Measurements from ENCODE around the gene KCNIP2. TPM values are rescaled to one million over a fixed set of nuclear protein-coding genes. Genes with fewer than 3 reads are reported as not detected.

KCNIP2 gene
- total RNA-seq, 4 donors from 2014 or later, result 0.33 to 2.4 (median 0.39) TPM; not detected in 1

DNA sequence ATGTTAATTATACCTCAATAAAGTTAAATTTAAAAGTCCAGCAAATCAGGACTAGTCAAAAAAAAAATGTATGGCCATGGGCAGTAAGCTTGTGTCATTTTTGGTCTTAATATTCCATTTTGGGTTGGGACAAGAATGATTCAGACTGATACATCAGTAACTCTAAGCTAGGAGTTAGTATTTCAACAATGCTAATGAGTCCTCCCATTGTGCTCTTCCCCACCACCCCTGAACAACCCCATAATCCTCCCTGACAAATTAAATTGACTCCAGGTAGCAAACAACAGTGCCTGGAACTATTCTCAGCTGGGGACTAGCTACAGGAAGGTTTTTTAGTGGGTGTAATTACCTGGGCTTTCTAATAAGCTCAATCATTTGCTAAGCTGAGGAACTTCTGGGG, 30.7 kb upstream of the KCNIP2 start:
- ATAC-seq, result no peak
- Histone ChIP-seq H3K9me3 (no peaks in the 10 kb centered on the region), H3K36me3 (no peaks in the 10 kb centered on the region), H3K4me1 (no peaks in the 10 kb centered on the region), H3K27ac (no peak overlapping the region), H3K4me3 (no peak overlapping the region), H3K27me3 (no peaks in the 10 kb centered on the region)
- intact Hi-C loops (cut with DNase I; ENCODE audit: low total_unique reads), result no loop called here
- in situ Hi-C loops (cut with MboI; ENCODE audit: low sequenced_read_pairs in 4 of 4), result no loop called here
- no peak for DNase-seq
- no peak for TF ChIP-seq POLR2A (IDR thresholded peaks at IDR 0.05)
- TF ChIP-seq, protein P1, sequence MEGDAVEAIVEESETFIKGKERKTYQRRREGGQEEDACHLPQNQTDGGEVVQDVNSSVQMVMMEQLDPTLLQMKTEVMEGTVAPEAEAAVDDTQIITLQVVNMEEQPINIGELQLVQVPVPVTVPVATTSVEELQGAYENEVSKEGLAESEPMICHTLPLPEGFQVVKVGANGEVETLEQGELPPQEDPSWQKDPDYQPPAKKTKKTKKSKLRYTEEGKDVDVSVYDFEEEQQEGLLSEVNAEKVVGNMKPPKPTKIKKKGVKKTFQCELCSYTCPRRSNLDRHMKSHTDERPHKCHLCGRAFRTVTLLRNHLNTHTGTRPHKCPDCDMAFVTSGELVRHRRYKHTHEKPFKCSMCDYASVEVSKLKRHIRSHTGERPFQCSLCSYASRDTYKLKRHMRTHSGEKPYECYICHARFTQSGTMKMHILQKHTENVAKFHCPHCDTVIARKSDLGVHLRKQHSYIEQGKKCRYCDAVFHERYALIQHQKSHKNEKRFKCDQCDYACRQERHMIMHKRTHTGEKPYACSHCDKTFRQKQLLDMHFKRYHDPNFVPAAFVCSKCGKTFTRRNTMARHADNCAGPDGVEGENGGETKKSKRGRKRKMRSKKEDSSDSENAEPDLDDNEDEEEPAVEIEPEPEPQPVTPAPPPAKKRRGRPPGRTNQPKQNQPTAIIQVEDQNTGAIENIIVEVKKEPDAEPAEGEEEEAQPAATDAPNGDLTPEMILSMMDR (IDR thresholded peaks at IDR 0.05 in 4 of 5, conservative IDR thresholded peaks at IDR 0.05 in 1 of 5), result no peak

DNA sequence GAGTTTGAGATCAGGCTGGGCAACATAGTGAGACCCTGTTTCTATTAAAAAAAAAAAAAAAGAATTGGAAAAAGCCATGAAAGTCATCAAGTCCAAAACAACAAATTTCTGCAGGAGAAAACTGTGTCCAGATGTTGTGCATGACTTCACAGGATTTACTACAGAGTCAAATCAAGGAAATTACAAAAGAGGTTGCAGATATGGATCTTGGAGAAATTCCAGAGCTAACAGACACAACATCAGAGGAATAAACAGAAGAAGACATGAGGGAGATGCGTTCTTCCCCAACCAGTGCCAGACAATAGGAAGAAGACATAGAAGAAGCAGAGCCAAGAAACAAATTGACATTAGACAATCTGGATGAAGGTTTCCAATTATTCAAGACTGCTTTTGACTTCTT, 24.3 kb upstream of the KCNIP2 start:
- DNase-seq (no peak), ATAC-seq (no peak)
- Histone ChIP-seq H3K27me3 (no peaks in the 10 kb centered on the region), H3K4me1 (no peaks in the 10 kb centered on the region), H3K27ac (no peak overlapping the region), H3K36me3 (no peaks in the 10 kb centered on the region), H3K9me3 (no peaks in the 10 kb centered on the region), H3K4me3 (no peak overlapping the region)
- intact Hi-C loops (cut with DNase I; ENCODE audit: low total_unique reads), result no loop called here
- in situ Hi-C loops (cut with MboI; ENCODE audit: low sequenced_read_pairs in 4 of 4), result no loop called here
- TF ChIP-seq POLR2A (IDR thresholded peaks at IDR 0.05), result no peak
- TF ChIP-seq, protein P1 (IDR thresholded peaks at IDR 0.05 in 4 of 5, conservative IDR thresholded peaks at IDR 0.05 in 1 of 5), result no peak

DNA sequence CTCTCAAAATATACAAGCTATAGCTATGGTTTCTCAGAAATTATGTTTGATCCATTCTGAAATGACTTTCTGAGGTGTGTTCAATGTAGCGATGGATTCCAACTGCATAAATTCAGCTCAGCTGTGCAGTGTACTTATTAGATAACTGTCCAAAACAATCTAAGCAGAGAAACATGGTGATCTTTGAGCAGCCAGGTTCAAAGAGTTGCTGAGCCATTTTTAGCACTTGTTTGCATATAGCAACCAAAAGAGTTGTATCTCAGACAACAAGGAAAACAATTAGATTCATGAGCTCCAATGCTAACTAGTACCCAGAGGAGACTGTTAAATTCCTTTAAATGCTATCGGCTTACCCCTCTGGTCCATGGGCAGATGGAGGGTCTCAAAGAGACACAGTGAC, 15.9 kb upstream of the KCNIP2 start:
- no peak for ATAC-seq
- in situ Hi-C loops (cut with MboI; ENCODE audit: low sequenced_read_pairs in 4 of 4) (no loop called here), intact Hi-C loops (cut with DNase I; ENCODE audit: low total_unique reads) (no loop called here)
- no peak overlapping the region for H3K4me3 ChIP-seq
- peaks cover 0 to 23% of the 10 kb centered on the region in 2 donors for H3K4me1 ChIP-seq
- TF ChIP-seq, protein P1 (IDR thresholded peaks at IDR 0.05 in 4 of 5, conservative IDR thresholded peaks at IDR 0.05 in 1 of 5), result no peak
- no peak for TF ChIP-seq POLR2A (IDR thresholded peaks at IDR 0.05)
- DNase-seq, result no peak
- H3K27me3 ChIP-seq, result no peaks in the 10 kb centered on the region
- no peak overlapping the region for H3K27ac ChIP-seq
- peaks cover 0 to 8% (median 0%) of the 10 kb centered on the region in 3 donors for H3K9me3 ChIP-seq
- peaks cover 0 to 7% of the 10 kb centered on the region in 2 donors for H3K36me3 ChIP-seq

DNA sequence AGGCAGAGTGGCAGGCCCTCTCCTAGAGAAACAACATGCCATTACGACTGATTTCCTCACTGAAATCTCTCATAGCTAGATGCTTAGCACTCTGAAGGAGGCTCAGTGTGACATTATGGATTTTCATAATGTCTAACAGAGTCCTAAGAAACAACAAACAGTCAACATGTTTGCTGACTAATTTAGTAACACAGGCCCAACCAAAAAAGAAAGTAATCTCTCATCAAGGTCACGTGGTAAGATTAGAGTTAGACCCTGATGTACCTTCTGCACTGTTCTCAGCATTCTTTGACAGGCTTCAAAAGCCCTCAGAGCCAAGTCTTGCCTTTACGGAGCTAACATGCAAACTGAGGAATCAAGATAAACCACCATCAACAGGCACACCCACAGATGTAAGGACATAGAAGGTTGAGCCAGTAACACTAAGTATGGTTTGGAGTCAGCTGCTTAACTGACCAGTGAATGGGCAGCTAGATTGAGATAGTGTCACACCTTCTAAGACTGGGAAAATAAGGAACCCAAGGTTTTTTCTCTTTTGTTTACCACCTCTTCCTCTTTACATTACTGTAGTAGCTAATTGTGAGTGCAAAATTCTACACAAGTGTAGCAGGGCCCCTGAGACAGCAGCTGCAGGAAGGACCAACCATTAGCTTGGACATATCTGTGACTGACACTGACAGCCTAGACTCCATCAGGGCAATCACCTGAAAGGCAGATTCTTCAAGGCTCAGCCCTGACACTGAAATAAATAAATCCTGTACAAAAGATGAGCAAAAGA, 15.3 kb upstream of the KCNIP2 start:
- Histone ChIP-seq H3K9me3 (peaks cover 0 to 8% (median 0%) of the 10 kb centered on the region in 3 donors), H3K27me3 (no peaks in the 10 kb centered on the region), H3K4me3 (no peak overlapping the region), H3K27ac (no peak overlapping the region), H3K4me1 (peaks cover 0 to 23% of the 10 kb centered on the region in 2 donors), H3K36me3 (peaks cover 0 to 7% of the 10 kb centered on the region in 2 donors)
- in situ Hi-C loops (cut with MboI; ENCODE audit: low sequenced_read_pairs in 4 of 4) (no loop called here), intact Hi-C loops (cut with DNase I; ENCODE audit: low total_unique reads) (no loop called here)
- TF ChIP-seq, protein P1 (IDR thresholded peaks at IDR 0.05 in 4 of 5, conservative IDR thresholded peaks at IDR 0.05 in 1 of 5), result no peak
- TF ChIP-seq POLR2A (IDR thresholded peaks at IDR 0.05), result no peak
- ATAC-seq, result no peak
- no peak for DNase-seq

All from gastrocnemius medialis (tissue), 4 donors.